HepG2 (cell line): ENCODE results near the gene ALKBH2. TPM values are rescaled to one million over a fixed set of nuclear protein-coding genes. Genes with fewer than 3 reads are reported as not detected.

Experiments
- BATF2 ChIP-seq: sonication (generic); formaldehyde crosslinking; IDR thresholded peaks from 2 replicates; pipeline ENCODE4 v1.8.0; 2022; ENCODE audit warnings: mild to moderate bottlenecking, missing genetic modification reagents, moderate library complexity
- CBFB ChIP-seq: sonication (generic); formaldehyde crosslinking; IDR thresholded peaks from 2 replicates; pipeline ENCODE4 v1.4.0; 2020; ENCODE audit warnings: missing genetic modification reagents
- CSRNP2 ChIP-seq: sonication (generic); formaldehyde crosslinking; conservative IDR thresholded peaks from 2 replicates; pipeline ENCODE4 v1.8.0; 2022; ENCODE audit warnings: low read depth, missing genetic modification reagents
- HNRNPLL ChIP-seq: fragments of 200-400 bp; formaldehyde crosslinking; IDR thresholded peaks from 2 replicates; pipeline ENCODE4 v1.6.1; 2017; ENCODE audit warnings: mild to moderate bottlenecking, low read depth, low read length; ENCODE audit not compliant: poor library complexity, severe bottlenecking
- HOXA5 ChIP-seq: sonication (generic); formaldehyde crosslinking; IDR thresholded peaks from 2 replicates; pipeline ENCODE4 v1.4.0; 2020; ENCODE audit warnings: missing genetic modification reagents
- ISX ChIP-seq: sonication (generic); formaldehyde crosslinking; conservative IDR thresholded peaks from 2 replicates; pipeline ENCODE4 v1.5.0; 2020; ENCODE audit warnings: missing genetic modification reagents
- KDM2A ChIP-seq: sonication (generic); formaldehyde crosslinking; IDR thresholded peaks from 2 replicates; pipeline ENCODE4 v1.4.0; 2020; ENCODE audit warnings: low read depth, missing genetic modification reagents, borderline replicate concordance
- PRDM4 ChIP-seq: sonication (generic); formaldehyde crosslinking; IDR thresholded peaks from 2 replicates; pipeline ENCODE4 v1.9.0; 2021; ENCODE audit warnings: missing genetic modification reagents, borderline replicate concordance
- ZNF17 ChIP-seq: sonication (generic); formaldehyde crosslinking; IDR thresholded peaks from 2 replicates; pipeline ENCODE4 v1.5.0; 2020; ENCODE audit warnings: mild to moderate bottlenecking, missing genetic modification reagents
- ZNF225 ChIP-seq: sonication (generic); formaldehyde crosslinking; IDR thresholded peaks from 2 replicates; pipeline ENCODE4 v1.4.0; 2020; ENCODE audit warnings: mild to moderate bottlenecking, missing genetic modification reagents
- ZNF33B ChIP-seq: sonication (generic); formaldehyde crosslinking; IDR thresholded peaks from 2 replicates; pipeline ENCODE4 v1.5.1; 2020; ENCODE audit warnings: mild to moderate bottlenecking, missing genetic modification reagents
- ZNF407 ChIP-seq: sonication (generic); formaldehyde crosslinking; IDR thresholded peaks from one replicate; pipeline ENCODE4 v1.5.1; 2020; ENCODE audit warnings: mild to moderate bottlenecking, missing genetic modification reagents; ENCODE audit errors: not compliant biosample characterization
- ZNF550 ChIP-seq: sonication (generic); formaldehyde crosslinking; IDR thresholded peaks from 2 replicates; pipeline ENCODE4 v1.4.0; 2020; ENCODE audit warnings: mild to moderate bottlenecking, missing genetic modification reagents, borderline replicate concordance
- ZNF577 ChIP-seq: sonication (generic); formaldehyde crosslinking; IDR thresholded peaks from 2 replicates; pipeline ENCODE4 v1.4.0; 2020; ENCODE audit warnings: mild to moderate bottlenecking, low read depth, missing genetic modification reagents, borderline replicate concordance
- ZNF737 ChIP-seq: sonication (generic); formaldehyde crosslinking; IDR thresholded peaks from 2 replicates; pipeline ENCODE4 v1.5.0; 2020; ENCODE audit warnings: missing genetic modification reagents, mild to moderate bottlenecking, borderline replicate concordance
- polyA plus RNA-seq, 8 experiments: library from polyadenylated mRNA; depleted of rRNA in 3 of 8; stranded (reverse) in 7 of 8; unstranded in 1 of 8; fragments of >200 nt; fragmentation: Illumina TruSeq in 4 of 8; extraction: Trizol in 4 of 8; gene quantifications; 2 replicates each; pipeline versions ENCODE4 v1.2.1 to v1.2.3, GENCODE V29; 2011 to 2016; ENCODE audit warnings: low read depth in 4 of 8, missing spikeins in 1 of 8, mixed read lengths in 1 of 8; ENCODE audit not compliant: insufficient read depth in 1 of 8
- total RNA-seq, 5 experiments: library from RNA; depleted of rRNA; stranded (reverse); fragments of >200 nt; fragmentation: Illumina TruSeq; extraction: Trizol; gene quantifications; 2 replicates each; pipeline ENCODE4 v1.2.3, GENCODE V29; 2016; ENCODE audit warnings: low read depth in 1 of 5

Gene ALKBH2
- total and polyA plus RNA-seq, 2 of the 13 experiments (the other 11 are each of a cell fraction or from before 2014, with no cell fraction given), result 21.0 to 40.5 TPM

GRCh38 chr12:109052414-109053323 lies 40.6 kb downstream of the ALKBH2 start, which contains the start of gene USP30 (continued):
- peak; percentile 71 for TF ChIP-seq ZNF407 (CRISPR knock-in tag)
- TF ChIP-seq ZNF737, result 0 out of 2 replicates have a peak, but pooled peaks have one; percentile 24
- TF ChIP-seq PRDM4 (CRISPR knock-in tag), result no peak
- TF ChIP-seq ZNF550, result no peak
- no peak for TF ChIP-seq ZNF577 (CRISPR knock-in tag)
- peak; percentile 89 for TF ChIP-seq HNRNPLL
- no peak for TF ChIP-seq CSRNP2 (CRISPR knock-in tag)
- no peak for TF ChIP-seq ISX (CRISPR knock-in tag)
- no peak for TF ChIP-seq ZNF17 (CRISPR knock-in tag)
- TF ChIP-seq CBFB (CRISPR knock-in tag), result peak; percentile 97
- peak; percentile 99 for TF ChIP-seq KDM2A
- TF ChIP-seq BATF2 (CRISPR knock-in tag), result no peak
- peak; percentile 87 for TF ChIP-seq ZNF225 (CRISPR knock-in tag)
- TF ChIP-seq HOXA5 (CRISPR knock-in tag), result peak; percentile 95
- TF ChIP-seq ZNF33B (CRISPR knock-in tag), result no peak
